SU-DHL-6 (cell line): ENCODE results near the gene STOML1.

Source experiments
- H2AFZ ChIP-seq: fragments of 200-600 bp; sonication (generic); 2 replicates; pipeline ENCODE4 v1.6.1; 2014; ENCODE audit warnings: low read depth, mild to moderate bottlenecking, moderate library complexity, mixed read lengths, antibody characterized with exemption, low read length; ENCODE audit not compliant: severe bottlenecking
- H3F3A ChIP-seq: fragments of 200-600 bp; shearing (Covaris generic); 2 replicates; pipeline ENCODE4 v1.6.0; 2016; ENCODE audit warnings: antibody characterized with exemption, mild to moderate bottlenecking; ENCODE audit not compliant: insufficient read depth
- H3K27ac ChIP-seq: fragments of 200-600 bp; sonication (generic); 2 replicates; pipeline ENCODE4 v1.5.1; 2016; ENCODE audit warnings: low read depth, mild to moderate bottlenecking, low read length, moderate library complexity, mixed read lengths
- H3K27me3 ChIP-seq: fragments of 200-600 bp; sonication (generic), shearing (Covaris generic); 2 replicates; pipeline ENCODE4 v1.6.0; 2014; ENCODE audit warnings: mild to moderate bottlenecking, low read length
- H3K36me3 ChIP-seq: fragments of 200-600 bp; sonication (generic); 2 replicates; pipeline ENCODE4 v1.6.1; 2014; ENCODE audit warnings: mild to moderate bottlenecking, low read length, mixed read lengths
- H3K4me2 ChIP-seq: fragments of 300-600, 200-600 bp; shearing (Covaris generic), sonication (generic); 2 replicates; pipeline ENCODE4 v1.6.0; 2014; ENCODE audit warnings: low read length, low read depth, mild to moderate bottlenecking; ENCODE audit not compliant: poor library complexity, severe bottlenecking
- H3K4me3 ChIP-seq: fragments of 200-600 bp; sonication (generic); 2 replicates; pipeline ENCODE4 v1.5.1; 2014; ENCODE audit warnings: antibody characterized with exemption, low read length, mild to moderate bottlenecking, mixed read lengths; ENCODE audit not compliant: insufficient read depth, poor library complexity, severe bottlenecking
- H3K79me2 ChIP-seq: fragments of 200-600 bp; sonication (generic); 2 replicates; pipeline ENCODE4 v1.6.1; 2014; ENCODE audit warnings: mild to moderate bottlenecking, low read length, moderate library complexity; ENCODE audit not compliant: insufficient read depth
- H3K9ac ChIP-seq: fragments of 200-600 bp; sonication (generic); 2 replicates; pipeline ENCODE4 v1.7.0; 2014; ENCODE audit warnings: mild to moderate bottlenecking, low read length
- H3K9me2 ChIP-seq: fragments of 200-600 bp; sonication (generic); replicated peaks from 2 replicates; pipeline ENCODE4 v1.6.1; 2014; ENCODE audit warnings: low read length; ENCODE audit not compliant: insufficient read depth
- H3K9me3 ChIP-seq: fragments of 200-600 bp; sonication (generic); 2 replicates; pipeline ENCODE4 v1.6.1; 2014; ENCODE audit warnings: low read length, mixed read lengths; ENCODE audit not compliant: insufficient read depth
- H4K20me1 ChIP-seq: fragments of 200-600 bp; sonication (generic); 2 replicates; pipeline ENCODE4 v1.6.1; 2014; ENCODE audit warnings: low read depth, mild to moderate bottlenecking, antibody characterized with exemption, low read length, moderate library complexity, mixed read lengths
- CTCF ChIP-seq: fragments of 200-600 bp; sonication (generic); IDR thresholded peaks from one replicate; pipeline ENCODE4 v1.5.1; 2017; ENCODE audit warnings: antibody characterized with exemption, mild to moderate bottlenecking, low read length, moderate library complexity; ENCODE audit not compliant: insufficient read depth, poor library complexity, severe bottlenecking
- EZH2phosphoT487 ChIP-seq: fragments of 200-600 bp; sonication (generic), shearing (Covaris generic); conservative IDR thresholded peaks from 2 replicates; pipeline ENCODE4 v1.6.1; 2018; ENCODE audit warnings: mild to moderate bottlenecking, antibody characterized with exemption, low read length, moderate library complexity, mixed read lengths

The STOML1 gene

GRCh38 chr15:73955326-73955725, 36.8 kb downstream of the STOML1 start:
- H2AFZ ChIP-seq = no peak overlapping the region
- H3F3A ChIP-seq = no peaks in the 10 kb centered on the region

GRCh38 chr15:73954188-73955145, 37.6 kb downstream of the STOML1 start:
- Histone ChIP-seq H3K9ac (no peak overlapping the region), H3K79me2 (no peaks in the 10 kb centered on the region), H3K4me2 (no peak overlapping the region), H3K9me2 (no peaks in the 10 kb centered on the region), H2AFZ (no peak overlapping the region), H3F3A (no peaks in the 10 kb centered on the region), H3K27me3 (no peaks in the 10 kb centered on the region), H3K9me3 (no peaks in the 10 kb centered on the region), H3K4me3 (no peak overlapping the region), H4K20me1 (no peaks in the 10 kb centered on the region), H3K36me3 (no peaks in the 10 kb centered on the region), H3K27ac (no peak overlapping the region)
- no peak for TF ChIP-seq CTCF
- no peak for TF ChIP-seq EZH2phosphoT487

More at GRCh38 chr15:73955326-73955725, 36.8 kb downstream of the STOML1 start:
- Histone ChIP-seq H4K20me1 (no peaks in the 10 kb centered on the region), H3K27me3 (no peaks in the 10 kb centered on the region), H3K27ac (no peak overlapping the region), H3K4me2 (no peak overlapping the region), H3K4me3 (no peak overlapping the region), H3K36me3 (no peaks in the 10 kb centered on the region), H3K9me3 (no peaks in the 10 kb centered on the region), H3K9ac (no peak overlapping the region), H3K79me2 (no peaks in the 10 kb centered on the region), H3K9me2 (no peaks in the 10 kb centered on the region)
- TF ChIP-seq EZH2phosphoT487 = no peak
- TF ChIP-seq CTCF = no peak

- no peaks in the 10 kb centered on the region for H3K36me3 ChIP-seq
- H3K9me3 ChIP-seq = no peaks in the 10 kb centered on the region
- no peak overlapping the region for H3K27ac ChIP-seq
- TF ChIP-seq CTCF (no peak), EZH2phosphoT487 (no peak)
- H3K9ac ChIP-seq = no peak overlapping the region
- no peak overlapping the region for H3K4me2 ChIP-seq
- no peaks in the 10 kb centered on the region for H3K27me3 ChIP-seq
- no peak overlapping the region for H2AFZ ChIP-seq
- no peaks in the 10 kb centered on the region for H3K9me2 ChIP-seq
- no peak overlapping the region for H3K4me3 ChIP-seq
- H3K79me2 ChIP-seq = no peaks in the 10 kb centered on the region
- H3F3A ChIP-seq = no peaks in the 10 kb centered on the region
- no peaks in the 10 kb centered on the region for H4K20me1 ChIP-seq
Observed at GRCh38 chr15:73952913-73953750, 39.0 kb downstream of the STOML1 start.
